ENCODE data around the gene TRIM31. TPM values are rescaled to one million over a fixed set of nuclear protein-coding genes. Genes with fewer than 3 reads are reported as not detected.
A peak's percentile ranks its signal among the peaks of the same experiment; 100 is the strongest.

TRIM31 gene
- total RNA-seq, 1 experiment from 2014 or later = 0.13 TPM

DNA sequence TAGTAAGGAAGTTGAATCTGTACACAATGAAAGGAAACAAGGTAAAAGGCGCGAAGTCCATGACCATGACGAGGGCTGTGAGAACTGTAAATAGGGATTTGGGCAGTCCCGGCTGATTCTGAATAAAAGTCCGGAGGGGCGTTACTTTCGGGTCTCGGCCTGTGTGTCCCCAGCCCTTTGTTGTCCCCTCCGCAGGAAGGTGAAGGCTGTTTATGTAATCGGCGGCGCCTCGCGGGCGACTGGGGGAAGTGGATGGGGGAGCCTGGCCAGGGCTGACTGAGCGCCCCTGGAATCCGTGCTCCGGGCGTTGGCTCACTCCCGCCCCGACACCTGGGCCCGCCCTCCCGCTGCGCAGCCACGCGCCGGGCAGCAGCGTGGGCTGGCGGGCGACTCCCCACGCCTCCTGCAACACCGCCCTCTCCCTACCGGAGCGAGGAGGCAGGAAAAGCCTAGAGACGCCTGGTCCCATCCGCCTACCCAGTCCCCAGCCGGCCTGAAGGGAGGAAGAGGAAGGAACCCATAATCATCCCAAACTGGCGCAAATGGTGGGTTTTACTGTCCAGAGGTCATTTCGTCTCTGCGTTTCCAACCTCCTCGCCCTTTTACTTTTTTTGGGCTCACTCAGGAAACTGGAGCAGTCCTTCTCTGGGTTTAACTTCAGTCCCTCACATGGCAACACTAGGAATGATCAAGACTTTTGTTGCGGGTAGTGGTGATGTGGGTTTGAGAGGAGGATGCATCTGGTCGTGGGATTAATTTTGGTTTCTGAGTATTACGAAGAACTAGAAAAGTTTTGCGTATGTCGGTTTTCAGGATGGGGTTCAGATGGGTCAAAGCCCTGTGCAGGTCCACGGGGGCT, 12.1 kb downstream of the TRIM31 start (continued):
- TF ChIP-seq, protein P1, sequence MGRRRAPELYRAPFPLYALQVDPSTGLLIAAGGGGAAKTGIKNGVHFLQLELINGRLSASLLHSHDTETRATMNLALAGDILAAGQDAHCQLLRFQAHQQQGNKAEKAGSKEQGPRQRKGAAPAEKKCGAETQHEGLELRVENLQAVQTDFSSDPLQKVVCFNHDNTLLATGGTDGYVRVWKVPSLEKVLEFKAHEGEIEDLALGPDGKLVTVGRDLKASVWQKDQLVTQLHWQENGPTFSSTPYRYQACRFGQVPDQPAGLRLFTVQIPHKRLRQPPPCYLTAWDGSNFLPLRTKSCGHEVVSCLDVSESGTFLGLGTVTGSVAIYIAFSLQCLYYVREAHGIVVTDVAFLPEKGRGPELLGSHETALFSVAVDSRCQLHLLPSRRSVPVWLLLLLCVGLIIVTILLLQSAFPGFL (CRISPR knock-in tag; IDR thresholded peaks at IDR 0.05; ENCODE audit: borderline replicate concordance) = no peak
- TF ChIP-seq, protein P2, sequence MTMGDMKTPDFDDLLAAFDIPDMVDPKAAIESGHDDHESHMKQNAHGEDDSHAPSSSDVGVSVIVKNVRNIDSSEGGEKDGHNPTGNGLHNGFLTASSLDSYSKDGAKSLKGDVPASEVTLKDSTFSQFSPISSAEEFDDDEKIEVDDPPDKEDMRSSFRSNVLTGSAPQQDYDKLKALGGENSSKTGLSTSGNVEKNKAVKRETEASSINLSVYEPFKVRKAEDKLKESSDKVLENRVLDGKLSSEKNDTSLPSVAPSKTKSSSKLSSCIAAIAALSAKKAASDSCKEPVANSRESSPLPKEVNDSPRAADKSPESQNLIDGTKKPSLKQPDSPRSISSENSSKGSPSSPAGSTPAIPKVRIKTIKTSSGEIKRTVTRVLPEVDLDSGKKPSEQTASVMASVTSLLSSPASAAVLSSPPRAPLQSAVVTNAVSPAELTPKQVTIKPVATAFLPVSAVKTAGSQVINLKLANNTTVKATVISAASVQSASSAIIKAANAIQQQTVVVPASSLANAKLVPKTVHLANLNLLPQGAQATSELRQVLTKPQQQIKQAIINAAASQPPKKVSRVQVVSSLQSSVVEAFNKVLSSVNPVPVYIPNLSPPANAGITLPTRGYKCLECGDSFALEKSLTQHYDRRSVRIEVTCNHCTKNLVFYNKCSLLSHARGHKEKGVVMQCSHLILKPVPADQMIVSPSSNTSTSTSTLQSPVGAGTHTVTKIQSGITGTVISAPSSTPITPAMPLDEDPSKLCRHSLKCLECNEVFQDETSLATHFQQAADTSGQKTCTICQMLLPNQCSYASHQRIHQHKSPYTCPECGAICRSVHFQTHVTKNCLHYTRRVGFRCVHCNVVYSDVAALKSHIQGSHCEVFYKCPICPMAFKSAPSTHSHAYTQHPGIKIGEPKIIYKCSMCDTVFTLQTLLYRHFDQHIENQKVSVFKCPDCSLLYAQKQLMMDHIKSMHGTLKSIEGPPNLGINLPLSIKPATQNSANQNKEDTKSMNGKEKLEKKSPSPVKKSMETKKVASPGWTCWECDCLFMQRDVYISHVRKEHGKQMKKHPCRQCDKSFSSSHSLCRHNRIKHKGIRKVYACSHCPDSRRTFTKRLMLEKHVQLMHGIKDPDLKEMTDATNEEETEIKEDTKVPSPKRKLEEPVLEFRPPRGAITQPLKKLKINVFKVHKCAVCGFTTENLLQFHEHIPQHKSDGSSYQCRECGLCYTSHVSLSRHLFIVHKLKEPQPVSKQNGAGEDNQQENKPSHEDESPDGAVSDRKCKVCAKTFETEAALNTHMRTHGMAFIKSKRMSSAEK (CRISPR knock-in tag; IDR thresholded peaks at IDR 0.05; ENCODE audit: borderline replicate concordance) = no peak
- TF ChIP-seq, protein P3, sequence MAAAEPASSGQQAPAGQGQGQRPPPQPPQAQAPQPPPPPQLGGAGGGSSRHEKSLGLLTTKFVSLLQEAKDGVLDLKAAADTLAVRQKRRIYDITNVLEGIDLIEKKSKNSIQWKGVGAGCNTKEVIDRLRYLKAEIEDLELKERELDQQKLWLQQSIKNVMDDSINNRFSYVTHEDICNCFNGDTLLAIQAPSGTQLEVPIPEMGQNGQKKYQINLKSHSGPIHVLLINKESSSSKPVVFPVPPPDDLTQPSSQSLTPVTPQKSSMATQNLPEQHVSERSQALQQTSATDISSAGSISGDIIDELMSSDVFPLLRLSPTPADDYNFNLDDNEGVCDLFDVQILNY (CRISPR knock-in tag; IDR thresholded peaks at IDR 0.05) = 0 out of 2 replicates have a peak, but pooled peaks have one; percentile 37
- TF ChIP-seq ATF1 (CRISPR knock-in tag; IDR thresholded peaks at IDR 0.05) (no peak), KAT7 (CRISPR knock-in tag; IDR thresholded peaks at IDR 0.05; ENCODE audit: borderline replicate concordance) (no peak), ZNF416 (CRISPR knock-in tag; IDR thresholded peaks at IDR 0.05) (no peak), GRHL2 (CRISPR knock-in tag; IDR thresholded peaks at IDR 0.05; ENCODE audit: insufficient replicate concordance, severe bottlenecking) (no peak), OVOL2 (CRISPR knock-in tag; IDR thresholded peaks at IDR 0.05; ENCODE audit: borderline replicate concordance) (no peak), FOXP1 (CRISPR knock-in tag; IDR thresholded peaks at IDR 0.05; ENCODE audit: borderline replicate concordance) (0 out of 2 replicates have a peak, but pooled peaks have one; percentile 14), RELA (CRISPR knock-in tag; IDR thresholded peaks at IDR 0.05; ENCODE audit: borderline replicate concordance) (no peak), GTF2I (CRISPR knock-in tag; conservative IDR thresholded peaks at IDR 0.05) (no peak), ZNF671 (CRISPR knock-in tag; IDR thresholded peaks at IDR 0.05) (no peak), GABPB1 (CRISPR knock-in tag; IDR thresholded peaks at IDR 0.05) (peak; percentile 63; the same call in 1 of the 2 replicates), SMAD4 (CRISPR knock-in tag; IDR thresholded peaks at IDR 0.05) (0 out of 2 replicates have a peak, but pooled peaks have one; percentile 40), ZNF219 (CRISPR knock-in tag; IDR thresholded peaks at IDR 0.05; ENCODE audit: borderline replicate concordance) (no peak)
- TF ChIP-seq, protein P4, sequence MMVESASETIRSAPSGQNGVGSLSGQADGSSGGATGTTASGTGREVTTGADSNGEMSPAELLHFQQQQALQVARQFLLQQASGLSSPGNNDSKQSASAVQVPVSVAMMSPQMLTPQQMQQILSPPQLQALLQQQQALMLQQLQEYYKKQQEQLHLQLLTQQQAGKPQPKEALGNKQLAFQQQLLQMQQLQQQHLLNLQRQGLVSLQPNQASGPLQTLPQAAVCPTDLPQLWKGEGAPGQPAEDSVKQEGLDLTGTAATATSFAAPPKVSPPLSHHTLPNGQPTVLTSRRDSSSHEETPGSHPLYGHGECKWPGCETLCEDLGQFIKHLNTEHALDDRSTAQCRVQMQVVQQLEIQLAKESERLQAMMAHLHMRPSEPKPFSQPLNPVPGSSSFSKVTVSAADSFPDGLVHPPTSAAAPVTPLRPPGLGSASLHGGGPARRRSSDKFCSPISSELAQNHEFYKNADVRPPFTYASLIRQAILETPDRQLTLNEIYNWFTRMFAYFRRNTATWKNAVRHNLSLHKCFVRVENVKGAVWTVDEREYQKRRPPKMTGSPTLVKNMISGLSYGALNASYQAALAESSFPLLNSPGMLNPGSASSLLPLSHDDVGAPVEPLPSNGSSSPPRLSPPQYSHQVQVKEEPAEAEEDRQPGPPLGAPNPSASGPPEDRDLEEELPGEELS (CRISPR knock-in tag; IDR thresholded peaks at IDR 0.05) = 0 out of 2 replicates have a peak, but pooled peaks have one; percentile 14
- TF ChIP-seq, protein P5, sequence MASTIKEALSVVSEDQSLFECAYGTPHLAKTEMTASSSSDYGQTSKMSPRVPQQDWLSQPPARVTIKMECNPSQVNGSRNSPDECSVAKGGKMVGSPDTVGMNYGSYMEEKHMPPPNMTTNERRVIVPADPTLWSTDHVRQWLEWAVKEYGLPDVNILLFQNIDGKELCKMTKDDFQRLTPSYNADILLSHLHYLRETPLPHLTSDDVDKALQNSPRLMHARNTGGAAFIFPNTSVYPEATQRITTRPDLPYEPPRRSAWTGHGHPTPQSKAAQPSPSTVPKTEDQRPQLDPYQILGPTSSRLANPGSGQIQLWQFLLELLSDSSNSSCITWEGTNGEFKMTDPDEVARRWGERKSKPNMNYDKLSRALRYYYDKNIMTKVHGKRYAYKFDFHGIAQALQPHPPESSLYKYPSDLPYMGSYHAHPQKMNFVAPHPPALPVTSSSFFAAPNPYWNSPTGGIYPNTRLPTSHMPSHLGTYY (CRISPR knock-in tag; IDR thresholded peaks at IDR 0.05) = no peak
- TF ChIP-seq, protein P6, sequence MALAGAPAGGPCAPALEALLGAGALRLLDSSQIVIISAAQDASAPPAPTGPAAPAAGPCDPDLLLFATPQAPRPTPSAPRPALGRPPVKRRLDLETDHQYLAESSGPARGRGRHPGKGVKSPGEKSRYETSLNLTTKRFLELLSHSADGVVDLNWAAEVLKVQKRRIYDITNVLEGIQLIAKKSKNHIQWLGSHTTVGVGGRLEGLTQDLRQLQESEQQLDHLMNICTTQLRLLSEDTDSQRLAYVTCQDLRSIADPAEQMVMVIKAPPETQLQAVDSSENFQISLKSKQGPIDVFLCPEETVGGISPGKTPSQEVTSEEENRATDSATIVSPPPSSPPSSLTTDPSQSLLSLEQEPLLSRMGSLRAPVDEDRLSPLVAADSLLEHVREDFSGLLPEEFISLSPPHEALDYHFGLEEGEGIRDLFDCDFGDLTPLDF (CRISPR knock-in tag; IDR thresholded peaks at IDR 0.05) = no peak
- TF ChIP-seq, protein P7, sequence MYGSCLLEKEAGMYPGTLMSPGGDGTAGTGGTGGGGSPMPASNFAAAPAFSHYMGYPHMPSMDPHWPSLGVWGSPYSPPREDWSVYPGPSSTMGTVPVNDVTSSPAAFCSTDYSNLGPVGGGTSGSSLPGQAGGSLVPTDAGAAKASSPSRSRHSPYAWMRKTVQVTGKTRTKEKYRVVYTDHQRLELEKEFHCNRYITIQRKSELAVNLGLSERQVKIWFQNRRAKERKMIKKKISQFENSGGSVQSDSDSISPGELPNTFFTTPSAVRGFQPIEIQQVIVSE (CRISPR knock-in tag; IDR thresholded peaks at IDR 0.05; ENCODE audit: borderline replicate concordance) = no peak
- TF ChIP-seq, protein P8, sequence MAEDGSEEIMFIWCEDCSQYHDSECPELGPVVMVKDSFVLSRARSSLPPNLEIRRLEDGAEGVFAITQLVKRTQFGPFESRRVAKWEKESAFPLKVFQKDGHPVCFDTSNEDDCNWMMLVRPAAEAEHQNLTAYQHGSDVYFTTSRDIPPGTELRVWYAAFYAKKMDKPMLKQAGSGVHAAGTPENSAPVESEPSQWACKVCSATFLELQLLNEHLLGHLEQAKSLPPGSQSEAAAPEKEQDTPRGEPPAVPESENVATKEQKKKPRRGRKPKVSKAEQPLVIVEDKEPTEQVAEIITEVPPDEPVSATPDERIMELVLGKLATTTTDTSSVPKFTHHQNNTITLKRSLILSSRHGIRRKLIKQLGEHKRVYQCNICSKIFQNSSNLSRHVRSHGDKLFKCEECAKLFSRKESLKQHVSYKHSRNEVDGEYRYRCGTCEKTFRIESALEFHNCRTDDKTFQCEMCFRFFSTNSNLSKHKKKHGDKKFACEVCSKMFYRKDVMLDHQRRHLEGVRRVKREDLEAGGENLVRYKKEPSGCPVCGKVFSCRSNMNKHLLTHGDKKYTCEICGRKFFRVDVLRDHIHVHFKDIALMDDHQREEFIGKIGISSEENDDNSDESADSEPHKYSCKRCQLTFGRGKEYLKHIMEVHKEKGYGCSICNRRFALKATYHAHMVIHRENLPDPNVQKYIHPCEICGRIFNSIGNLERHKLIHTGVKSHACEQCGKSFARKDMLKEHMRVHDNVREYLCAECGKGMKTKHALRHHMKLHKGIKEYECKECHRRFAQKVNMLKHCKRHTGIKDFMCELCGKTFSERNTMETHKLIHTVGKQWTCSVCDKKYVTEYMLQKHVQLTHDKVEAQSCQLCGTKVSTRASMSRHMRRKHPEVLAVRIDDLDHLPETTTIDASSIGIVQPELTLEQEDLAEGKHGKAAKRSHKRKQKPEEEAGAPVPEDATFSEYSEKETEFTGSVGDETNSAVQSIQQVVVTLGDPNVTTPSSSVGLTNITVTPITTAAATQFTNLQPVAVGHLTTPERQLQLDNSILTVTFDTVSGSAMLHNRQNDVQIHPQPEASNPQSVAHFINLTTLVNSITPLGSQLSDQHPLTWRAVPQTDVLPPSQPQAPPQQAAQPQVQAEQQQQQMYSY (CRISPR knock-in tag; IDR thresholded peaks at IDR 0.05) = peak; percentile 82
- TF ChIP-seq, protein P9, sequence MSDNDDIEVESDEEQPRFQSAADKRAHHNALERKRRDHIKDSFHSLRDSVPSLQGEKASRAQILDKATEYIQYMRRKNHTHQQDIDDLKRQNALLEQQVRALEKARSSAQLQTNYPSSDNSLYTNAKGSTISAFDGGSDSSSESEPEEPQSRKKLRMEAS (CRISPR knock-in tag; IDR thresholded peaks at IDR 0.05) = peak; percentile 66; the same call in 1 of the 2 replicates
